ENCODE data around the gene RXYLT1. TPM values are rescaled to one million over a fixed set of nuclear protein-coding genes. Genes with fewer than 3 reads are reported as not detected.
A peak's percentile ranks its signal among the peaks of the same experiment; 100 is the strongest.

The RXYLT1 gene
- total RNA-seq, 3 donors from 2014 or later (not counting 1 experiment from before 2014, with no cell fraction given): 5.8 to 10.6 (median 7.0) TPM

DNA sequence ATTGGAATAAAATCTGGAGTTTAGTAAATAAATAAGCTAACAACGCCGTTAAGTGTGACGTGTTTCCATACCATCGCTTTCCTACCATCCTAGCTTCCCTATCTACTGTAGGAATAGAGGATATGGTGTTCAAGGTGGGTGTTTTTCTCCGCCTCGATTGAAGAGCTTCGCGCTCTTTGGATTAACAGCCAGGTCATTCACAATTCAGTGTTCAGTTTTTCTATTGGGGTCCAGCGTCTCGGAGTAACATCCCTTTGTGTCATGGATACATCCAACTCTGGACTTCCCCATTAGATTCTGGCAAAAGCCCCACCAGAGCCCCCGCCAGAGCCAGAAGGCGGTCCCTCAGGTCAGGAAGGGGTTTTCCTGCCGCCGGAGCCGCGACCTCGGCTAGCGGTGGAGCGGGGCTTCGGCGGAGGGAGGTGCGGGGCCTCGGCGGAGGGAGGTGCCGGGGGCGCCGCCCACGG, 63.6 kb downstream of the RXYLT1 start:
- DNase-seq: no peak
- Mint-ChIP-seq H3K9me3 (no peaks in the 10 kb centered on the region), H3K27ac (no peak overlapping the region), H3K27me3 (ENCODE audit: low read depth in 2 of 2) (peaks cover 10 to 24% of the 10 kb centered on the region in 2 donors), H3K4me3 (peak overlapping the region; percentile 73), H3K36me3 (no peaks in the 10 kb centered on the region), H3K4me1 (peaks cover 6% of the 10 kb centered on the region in 2 donors)
- TF ChIP-seq, protein P1, sequence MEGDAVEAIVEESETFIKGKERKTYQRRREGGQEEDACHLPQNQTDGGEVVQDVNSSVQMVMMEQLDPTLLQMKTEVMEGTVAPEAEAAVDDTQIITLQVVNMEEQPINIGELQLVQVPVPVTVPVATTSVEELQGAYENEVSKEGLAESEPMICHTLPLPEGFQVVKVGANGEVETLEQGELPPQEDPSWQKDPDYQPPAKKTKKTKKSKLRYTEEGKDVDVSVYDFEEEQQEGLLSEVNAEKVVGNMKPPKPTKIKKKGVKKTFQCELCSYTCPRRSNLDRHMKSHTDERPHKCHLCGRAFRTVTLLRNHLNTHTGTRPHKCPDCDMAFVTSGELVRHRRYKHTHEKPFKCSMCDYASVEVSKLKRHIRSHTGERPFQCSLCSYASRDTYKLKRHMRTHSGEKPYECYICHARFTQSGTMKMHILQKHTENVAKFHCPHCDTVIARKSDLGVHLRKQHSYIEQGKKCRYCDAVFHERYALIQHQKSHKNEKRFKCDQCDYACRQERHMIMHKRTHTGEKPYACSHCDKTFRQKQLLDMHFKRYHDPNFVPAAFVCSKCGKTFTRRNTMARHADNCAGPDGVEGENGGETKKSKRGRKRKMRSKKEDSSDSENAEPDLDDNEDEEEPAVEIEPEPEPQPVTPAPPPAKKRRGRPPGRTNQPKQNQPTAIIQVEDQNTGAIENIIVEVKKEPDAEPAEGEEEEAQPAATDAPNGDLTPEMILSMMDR (IDR thresholded peaks at IDR 0.05): no peak
- no peaks in the 10 kb centered on the region for H3K27me3 ChIP-seq (ENCODE audit: control insufficient read depth, insufficient read depth, low read length)
- ATAC-seq: peak; percentile 36 to 52 (median 39)
- 9% methylated on average over 23 of the region's 28 CpGs for WGBS (ENCODE audit: insufficient coverage)
- H3K4me1 ChIP-seq (ENCODE audit: control insufficient read depth, insufficient read depth, low read length): peaks cover 11% of the 10 kb centered on the region
- no peak overlapping the region for H3K27ac ChIP-seq (ENCODE audit: low read length)
- H3K9me3 ChIP-seq (ENCODE audit: control insufficient read depth, insufficient read depth, low read length): no peaks in the 10 kb centered on the region
- intact Hi-C loops (cut with micrococcal nuclease): no loop called here
- H3K4me3 ChIP-seq (ENCODE audit: low read length): no peak overlapping the region
- no peaks in the 10 kb centered on the region for H3K36me3 ChIP-seq (ENCODE audit: control insufficient read depth, insufficient read depth, low read length)

DNA sequence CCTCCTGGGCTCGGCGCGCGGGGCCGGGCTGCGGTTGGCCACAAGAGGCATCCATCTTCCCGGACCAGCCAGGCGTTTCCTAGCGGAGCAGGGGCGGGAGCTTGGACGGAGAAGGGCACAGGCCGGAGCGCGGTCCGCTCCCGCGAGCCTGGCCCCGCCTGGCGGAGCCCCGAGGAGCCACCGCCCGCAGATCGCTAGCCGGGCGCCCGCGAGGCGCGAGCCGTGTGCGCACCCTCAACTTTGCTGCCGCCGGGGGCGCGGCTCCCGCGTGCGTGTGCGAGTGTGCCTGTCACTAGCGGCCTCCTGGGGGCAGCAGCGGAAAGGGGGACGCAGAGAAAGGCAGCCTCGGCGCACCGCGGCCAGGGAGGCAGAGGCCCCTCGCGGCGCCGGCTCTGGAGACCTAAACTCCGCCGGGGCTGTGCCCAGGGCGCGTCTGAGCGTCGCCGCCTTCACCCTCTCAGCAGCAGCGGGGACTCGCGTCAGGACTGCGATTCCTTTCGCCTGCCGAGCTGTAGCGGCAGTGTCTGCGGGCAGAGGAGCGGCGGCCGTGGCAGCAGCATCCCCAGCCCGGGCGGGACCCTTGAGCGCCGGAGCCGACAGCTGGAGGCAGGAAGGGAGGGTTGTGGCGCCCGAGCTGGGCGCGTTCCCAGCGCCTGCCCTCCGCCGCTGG, 64.1 kb downstream of the RXYLT1 start:
- no peaks in the 10 kb centered on the region for H3K27me3 ChIP-seq (ENCODE audit: control insufficient read depth, insufficient read depth, low read length)
- H3K27ac ChIP-seq (ENCODE audit: low read length): no peak overlapping the region
- WGBS (ENCODE audit: insufficient coverage): under 1% methylated on average over 80 of the region's 80 CpGs
- peak overlapping the region; percentile 42 for H3K4me3 Mint-ChIP-seq
- no peak overlapping the region for H3K27ac Mint-ChIP-seq
- H3K4me1 ChIP-seq (ENCODE audit: control insufficient read depth, insufficient read depth, low read length): peaks cover 11% of the 10 kb centered on the region
- H3K36me3 Mint-ChIP-seq: no peaks in the 10 kb centered on the region
- H3K36me3 ChIP-seq (ENCODE audit: control insufficient read depth, insufficient read depth, low read length): no peaks in the 10 kb centered on the region
- DNase-seq (peak; percentile 58 to 88), ATAC-seq (peak; percentile 90 to 95 (median 94))
- no peaks in the 10 kb centered on the region for H3K9me3 Mint-ChIP-seq
- peak overlapping the region; percentile 46 for H3K4me3 ChIP-seq (ENCODE audit: low read length)
- H3K4me1 Mint-ChIP-seq: peaks cover 6% of the 10 kb centered on the region in 2 donors
- no peaks in the 10 kb centered on the region for H3K9me3 ChIP-seq (ENCODE audit: control insufficient read depth, insufficient read depth, low read length)
- H3K27me3 Mint-ChIP-seq (ENCODE audit: low read depth in 2 of 2): peaks cover 10 to 24% of the 10 kb centered on the region in 2 donors
- TF ChIP-seq, protein P1 (IDR thresholded peaks at IDR 0.05): peak; percentile 55
- intact Hi-C loops (cut with micrococcal nuclease): no loop called here

DNA sequence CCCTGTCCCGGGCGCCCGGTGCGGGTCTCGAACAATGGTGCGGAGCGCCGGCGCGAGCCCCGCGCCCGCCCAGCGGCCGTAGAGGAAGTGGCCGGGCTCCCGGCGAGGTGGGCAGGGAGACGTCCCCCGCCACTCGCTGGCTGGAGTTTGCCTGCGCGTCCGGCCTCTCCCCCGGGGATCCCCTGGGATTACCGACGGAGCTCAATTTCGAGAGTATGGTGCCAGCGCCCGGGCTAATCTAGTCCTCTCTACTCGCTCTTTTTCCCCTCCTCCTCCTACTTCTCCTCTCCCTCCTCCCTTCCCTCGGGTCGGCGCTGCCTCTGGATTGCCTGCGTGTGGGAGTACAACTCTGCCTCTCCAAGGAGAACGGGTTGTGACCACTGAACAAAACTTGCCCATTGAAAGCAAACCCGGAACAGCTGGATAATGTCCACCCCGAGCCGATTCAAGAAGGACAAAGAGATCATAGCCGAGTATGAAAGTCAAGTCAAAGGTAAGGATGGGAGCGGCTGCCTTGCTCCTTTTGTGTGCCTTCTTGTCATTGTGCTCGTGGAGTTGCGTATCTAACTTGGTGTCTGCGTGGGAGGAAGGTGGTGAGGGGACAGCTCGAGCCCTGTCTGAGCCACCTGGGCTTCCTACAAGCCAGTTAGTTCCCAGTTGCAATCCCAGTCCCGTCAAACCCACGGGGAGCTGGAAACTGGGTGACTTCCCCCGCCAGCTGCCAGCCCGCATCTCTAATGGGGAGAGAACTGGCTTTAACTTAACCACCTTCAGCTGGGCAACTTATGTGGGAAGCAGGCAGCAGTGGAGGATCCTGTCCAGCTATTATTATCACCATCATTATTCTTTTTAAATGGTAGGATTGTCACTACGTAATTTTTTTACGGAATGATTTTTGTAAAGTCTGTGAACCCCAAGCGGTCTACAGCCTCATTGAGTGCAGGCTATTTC, 65.0 kb downstream of the RXYLT1 start, which contains the start of gene SRGAP1:
TSS of gene SRGAP1 (plus strand) at position 310 of the 951 bp plus-strand sequence. CDS start at position 427, 117 bp downstream.
- ATAC-seq (peak in 1 of 3 donors; percentile 2), DNase-seq (peak in 1 of 2 donors; percentile 25)
- TF ChIP-seq, protein P1 (IDR thresholded peaks at IDR 0.05): no peak
- no peaks in the 10 kb centered on the region for H3K36me3 Mint-ChIP-seq
- H3K4me1 Mint-ChIP-seq: peaks cover 6% of the 10 kb centered on the region in 2 donors
- Histone ChIP-seq H3K36me3 (ENCODE audit: control insufficient read depth, insufficient read depth, low read length) (no peaks in the 10 kb centered on the region), H3K9me3 (ENCODE audit: control insufficient read depth, insufficient read depth, low read length) (no peaks in the 10 kb centered on the region), H3K4me1 (ENCODE audit: control insufficient read depth, insufficient read depth, low read length) (peaks cover 11% of the 10 kb centered on the region), H3K27me3 (ENCODE audit: control insufficient read depth, insufficient read depth, low read length) (no peaks in the 10 kb centered on the region), H3K27ac (ENCODE audit: low read length) (no peak within 1 kb of the TSS), H3K4me3 (ENCODE audit: low read length) (peak within 1 kb of the TSS; percentile 46)
- H3K9me3 Mint-ChIP-seq: no peaks in the 10 kb centered on the region
- intact Hi-C loops (cut with micrococcal nuclease): no loop called here
- peak within 1 kb of the TSS in 1 of 2 donors; percentile 56 for H3K27ac Mint-ChIP-seq
- 4% methylated on average over 52 of the region's 52 CpGs for WGBS (ENCODE audit: insufficient coverage)
- peaks cover 8 to 24% of the 10 kb centered on the region in 2 donors for H3K27me3 Mint-ChIP-seq (ENCODE audit: low read depth in 2 of 2)
- H3K4me3 Mint-ChIP-seq: peak within 1 kb of the TSS; percentile 83
